ENCODE data around the gene PRXL2A.
"Not testable (repeated sequence)": the region's sequence is repeated elsewhere in the genome, so short reads cannot be mapped to it uniquely, and the experiment has no call there.

PRXL2A gene

GRCh38 chr10:80416479-80417098, 8.2 kb downstream of the PRXL2A start:
- no peak for TF ChIP-seq CTCF (IDR thresholded peaks at IDR 0.05; ENCODE audit: extremely low read depth, missing control alignments)
- DNase-seq (ENCODE audit: low spot score) = no peak

DNA sequence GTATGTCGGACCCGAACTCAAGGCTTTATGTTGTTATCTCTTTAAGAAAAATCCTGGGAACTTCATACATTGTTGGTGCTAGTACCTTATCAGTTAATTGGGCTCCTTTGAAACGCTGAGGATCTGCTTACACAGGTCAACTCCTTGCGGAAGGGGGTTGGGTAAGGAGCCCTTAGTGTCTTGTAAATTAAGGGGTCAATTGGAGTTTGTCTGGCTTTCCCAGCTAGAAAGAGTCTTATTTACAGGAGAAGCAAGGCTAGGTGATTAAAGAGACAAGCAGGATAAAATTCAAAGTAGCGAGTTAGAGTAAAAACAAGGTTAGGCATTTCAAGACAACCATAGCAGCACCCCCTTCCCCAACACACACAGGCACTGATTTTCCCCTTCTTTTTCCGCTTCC, 8.9 kb downstream of the PRXL2A start:
- not testable (repeated sequence) for DNase-seq (ENCODE audit: low spot score)

- TF ChIP-seq CTCF (IDR thresholded peaks at IDR 0.05; ENCODE audit: extremely low read depth, missing control alignments) = no peak
- no peak for DNase-seq (ENCODE audit: low spot score)
Observed at GRCh38 chr10:80421050-80421706, 12.8 kb downstream of the PRXL2A start.

DNA sequence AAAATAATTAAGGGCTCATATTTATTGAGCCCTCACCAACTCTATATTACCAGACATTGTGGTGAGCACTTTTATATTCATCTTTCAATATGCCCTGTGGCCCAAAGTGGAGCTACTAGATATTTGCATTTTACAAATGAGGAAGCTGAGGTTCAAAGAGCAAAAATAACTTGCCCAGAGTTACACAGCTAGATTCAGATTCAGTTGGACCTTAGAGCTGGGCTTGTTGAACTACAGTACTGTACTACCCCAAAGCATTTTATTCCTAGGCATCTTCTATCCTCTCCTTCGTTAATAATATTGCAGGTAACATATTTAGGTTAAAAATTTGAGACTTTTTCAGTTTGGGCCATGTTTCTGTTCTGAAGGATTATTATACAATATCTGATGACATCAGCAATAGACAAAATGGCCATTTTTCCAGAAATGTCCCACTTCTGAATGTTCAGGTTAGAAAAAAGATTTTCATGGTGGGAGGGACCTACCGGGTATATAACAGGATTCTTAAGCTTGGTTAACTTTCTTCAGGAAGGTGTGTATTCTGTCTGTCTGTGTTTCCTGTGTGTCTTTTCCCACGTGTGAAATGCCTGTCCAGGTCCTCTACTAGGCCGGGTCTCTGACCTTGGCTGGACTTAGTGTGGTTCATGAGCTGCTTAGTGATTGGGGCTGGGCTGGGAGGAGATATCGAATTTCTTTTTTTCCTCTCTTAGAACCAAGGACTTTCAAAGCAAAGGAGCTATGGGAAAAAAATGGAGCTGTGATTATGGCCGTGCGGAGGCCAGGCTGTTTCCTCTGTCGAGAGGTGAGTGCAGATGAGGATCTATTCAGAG, 13.6 kb downstream of the PRXL2A start:
- DNase-seq (ENCODE audit: low spot score) = peak; percentile 64

DNA sequence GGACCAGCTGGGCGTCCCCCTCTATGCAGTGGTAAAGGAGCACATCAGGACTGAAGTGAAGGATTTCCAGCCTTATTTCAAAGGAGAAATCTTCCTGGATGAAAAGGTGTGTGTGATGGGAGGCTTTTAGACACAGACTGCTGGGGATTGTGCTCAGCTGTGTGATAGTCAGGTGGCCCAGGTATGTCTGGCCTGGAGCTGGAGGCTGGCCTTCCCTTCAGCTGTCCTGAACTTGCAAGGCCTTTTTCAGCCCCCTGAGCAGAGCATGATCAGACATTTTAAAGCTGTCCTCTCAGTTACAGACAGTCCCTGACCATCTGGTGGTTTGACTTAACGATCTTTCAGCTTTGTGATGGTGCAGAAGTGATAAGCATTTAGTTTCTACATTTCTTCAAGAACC, 17.6 kb downstream of the PRXL2A start:
- TF ChIP-seq CTCF (IDR thresholded peaks at IDR 0.05; ENCODE audit: extremely low read depth, missing control alignments) = no peak
- DNase-seq (ENCODE audit: low spot score) = no peak

More for the DNA sequence above, 13.6 kb downstream of the PRXL2A start:
- no peak for TF ChIP-seq CTCF (IDR thresholded peaks at IDR 0.05; ENCODE audit: extremely low read depth, missing control alignments)

DNA sequence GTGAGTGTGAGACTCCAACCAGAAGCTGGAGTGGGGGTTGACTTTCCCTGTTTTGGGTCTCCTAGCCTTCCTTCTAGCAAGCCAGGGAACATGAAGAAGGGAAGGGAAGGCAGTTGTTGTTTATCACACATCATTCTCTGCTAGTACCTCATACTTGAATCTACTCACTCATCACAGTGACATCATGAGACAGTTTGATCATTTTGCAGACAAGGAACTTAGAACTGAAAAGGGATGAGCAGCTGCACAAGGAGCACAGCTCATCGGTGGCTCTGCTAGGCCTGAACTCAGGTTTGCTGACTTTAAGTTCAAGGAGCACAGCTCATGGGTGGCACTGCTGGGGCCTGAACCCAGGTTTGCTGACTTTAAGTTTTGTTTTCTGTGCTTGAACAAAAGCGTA, 19.2 kb downstream of the PRXL2A start:
- DNase-seq (ENCODE audit: low spot score) = no peak
- TF ChIP-seq CTCF (IDR thresholded peaks at IDR 0.05; ENCODE audit: extremely low read depth, missing control alignments) = no peak

- no peak for TF ChIP-seq CTCF (IDR thresholded peaks at IDR 0.05; ENCODE audit: extremely low read depth, missing control alignments)
- no peak for DNase-seq (ENCODE audit: low spot score)
Observed at GRCh38 chr10:80429521-80429973, 21.2 kb downstream of the PRXL2A start.
